ENCODE data around the gene STXBP5L. TPM values are rescaled to one million over a fixed set of nuclear protein-coding genes. Genes with fewer than 3 reads are reported as not detected.
"Not testable (repeated sequence)": the region's sequence is repeated elsewhere in the genome, so short reads cannot be mapped to it uniquely, and the experiment has no call there.

STXBP5L gene
- total RNA-seq, 1 donor from 2014 or later, result not detected

DNA sequence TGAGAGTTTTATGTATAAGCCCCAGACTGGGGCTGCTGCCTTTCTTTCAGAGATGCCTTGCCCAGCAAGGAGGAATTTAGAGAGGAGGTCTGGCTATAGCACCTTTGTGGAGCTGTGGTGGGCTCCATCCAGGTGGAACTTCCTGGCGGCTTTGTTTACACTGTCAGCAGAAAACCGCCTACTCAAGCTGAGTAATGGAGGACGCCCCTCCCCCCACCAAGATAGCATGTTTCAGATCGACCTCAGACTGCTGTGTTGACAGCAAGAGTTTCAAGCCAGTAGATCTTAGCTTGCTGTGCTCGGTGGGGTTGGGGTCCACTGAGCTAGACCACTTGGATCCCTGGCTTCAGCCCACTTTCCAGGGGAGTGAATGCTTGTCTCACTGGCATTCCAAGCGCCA is 155.6 kb downstream of the STXBP5L start:
- intact Hi-C loops (cut with DNase I), result no loop called here
- Histone ChIP-seq H3K36me3 (no peaks in the 10 kb centered on the region), H3K27me3 (no peaks in the 10 kb centered on the region), H3K4me1 (no peaks in the 10 kb centered on the region), H3K4me3 (no peak overlapping the region), H3K9me3 (no peaks in the 10 kb centered on the region), H3K27ac (no peak overlapping the region)
- TF ChIP-seq, protein P1, sequence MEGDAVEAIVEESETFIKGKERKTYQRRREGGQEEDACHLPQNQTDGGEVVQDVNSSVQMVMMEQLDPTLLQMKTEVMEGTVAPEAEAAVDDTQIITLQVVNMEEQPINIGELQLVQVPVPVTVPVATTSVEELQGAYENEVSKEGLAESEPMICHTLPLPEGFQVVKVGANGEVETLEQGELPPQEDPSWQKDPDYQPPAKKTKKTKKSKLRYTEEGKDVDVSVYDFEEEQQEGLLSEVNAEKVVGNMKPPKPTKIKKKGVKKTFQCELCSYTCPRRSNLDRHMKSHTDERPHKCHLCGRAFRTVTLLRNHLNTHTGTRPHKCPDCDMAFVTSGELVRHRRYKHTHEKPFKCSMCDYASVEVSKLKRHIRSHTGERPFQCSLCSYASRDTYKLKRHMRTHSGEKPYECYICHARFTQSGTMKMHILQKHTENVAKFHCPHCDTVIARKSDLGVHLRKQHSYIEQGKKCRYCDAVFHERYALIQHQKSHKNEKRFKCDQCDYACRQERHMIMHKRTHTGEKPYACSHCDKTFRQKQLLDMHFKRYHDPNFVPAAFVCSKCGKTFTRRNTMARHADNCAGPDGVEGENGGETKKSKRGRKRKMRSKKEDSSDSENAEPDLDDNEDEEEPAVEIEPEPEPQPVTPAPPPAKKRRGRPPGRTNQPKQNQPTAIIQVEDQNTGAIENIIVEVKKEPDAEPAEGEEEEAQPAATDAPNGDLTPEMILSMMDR (IDR thresholded peaks at IDR 0.05), result no peak
- DNase-seq (no peak), ATAC-seq (no peak)

DNA sequence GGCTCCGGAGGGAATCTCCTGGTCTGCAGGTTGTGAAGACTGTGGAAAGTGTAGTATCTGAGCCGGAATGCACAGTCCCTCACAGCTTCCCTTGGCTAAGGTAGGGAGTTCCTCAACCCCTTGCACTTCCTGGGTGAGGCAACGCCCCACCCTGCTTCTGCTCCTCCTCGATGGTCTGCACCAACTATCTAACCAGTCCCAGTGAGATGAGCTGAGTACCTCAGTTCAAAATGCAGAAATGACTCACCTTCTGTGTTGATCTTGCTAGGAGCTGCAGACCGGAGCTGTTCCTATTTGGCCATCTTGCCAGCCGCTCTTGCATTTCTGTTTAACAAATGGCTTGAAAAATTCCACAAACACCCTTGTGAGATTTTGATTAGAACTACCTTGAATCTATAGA is 156.1 kb downstream of the STXBP5L start:
- H3K4me3 ChIP-seq, result no peak overlapping the region
- no peaks in the 10 kb centered on the region for H3K4me1 ChIP-seq
- intact Hi-C loops (cut with DNase I), result no loop called here
- TF ChIP-seq, protein P1 (IDR thresholded peaks at IDR 0.05), result no peak
- H3K9me3 ChIP-seq, result no peaks in the 10 kb centered on the region
- H3K36me3 ChIP-seq, result no peaks in the 10 kb centered on the region
- no peaks in the 10 kb centered on the region for H3K27me3 ChIP-seq
- ATAC-seq (no peak), DNase-seq (no peak)
- no peak overlapping the region for H3K27ac ChIP-seq

DNA sequence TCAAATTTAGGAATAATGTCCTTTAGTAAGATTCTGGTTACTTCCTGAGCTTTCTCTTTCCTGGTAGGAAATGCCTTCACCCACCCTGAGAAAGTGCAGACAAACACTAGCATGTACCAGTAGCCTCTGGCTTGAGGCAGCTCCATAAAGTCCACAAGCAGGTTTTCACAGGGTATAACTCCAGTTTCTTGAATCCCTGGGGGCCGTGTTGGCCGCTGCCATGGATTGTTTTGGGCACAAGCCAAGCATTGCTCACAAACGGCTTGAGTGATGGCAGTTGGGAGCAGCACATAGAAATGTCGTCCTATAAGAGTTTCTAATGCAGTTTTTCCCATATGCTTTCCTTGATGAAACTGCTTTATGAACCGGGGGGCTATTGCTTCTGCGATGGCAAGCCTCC is 164.1 kb downstream of the STXBP5L start:
- no peak for DNase-seq
- Histone ChIP-seq H3K9me3 (no peaks in the 10 kb centered on the region), H3K27ac (no peak overlapping the region), H3K4me1 (no peaks in the 10 kb centered on the region), H3K36me3 (no peaks in the 10 kb centered on the region), H3K27me3 (no peaks in the 10 kb centered on the region), H3K4me3 (no peak overlapping the region)
- intact Hi-C loops (cut with DNase I), result no loop called here
- no peak for ATAC-seq
- TF ChIP-seq, protein P1 (IDR thresholded peaks at IDR 0.05), result no peak

DNA sequence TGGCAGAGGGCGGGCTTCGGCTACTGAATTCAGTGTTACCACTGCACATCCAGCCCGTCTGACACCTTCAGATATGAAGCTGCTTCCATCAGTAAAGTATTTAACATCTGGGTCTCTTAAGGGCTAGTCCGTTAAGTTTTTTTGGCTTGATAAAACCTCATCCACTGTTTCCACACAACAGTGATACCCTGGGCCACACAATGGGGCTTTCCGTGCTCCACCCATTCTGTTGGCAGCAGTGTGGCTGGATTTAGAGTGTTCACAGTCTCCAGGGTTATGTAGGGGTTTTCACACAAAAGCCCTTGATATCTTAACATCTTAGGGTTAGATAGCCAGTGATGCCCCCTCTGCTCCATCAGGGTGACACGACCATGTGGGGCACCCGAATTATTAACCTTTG is 165.0 kb downstream of the STXBP5L start:
- Histone ChIP-seq H3K27me3 (no peaks in the 10 kb centered on the region), H3K9me3 (no peaks in the 10 kb centered on the region), H3K4me1 (no peaks in the 10 kb centered on the region), H3K27ac (no peak overlapping the region), H3K36me3 (no peaks in the 10 kb centered on the region), H3K4me3 (no peak overlapping the region)
- ATAC-seq (no peak), DNase-seq (no peak)
- intact Hi-C loops (cut with DNase I), result no loop called here
- TF ChIP-seq, protein P1 (IDR thresholded peaks at IDR 0.05), result no peak

DNA sequence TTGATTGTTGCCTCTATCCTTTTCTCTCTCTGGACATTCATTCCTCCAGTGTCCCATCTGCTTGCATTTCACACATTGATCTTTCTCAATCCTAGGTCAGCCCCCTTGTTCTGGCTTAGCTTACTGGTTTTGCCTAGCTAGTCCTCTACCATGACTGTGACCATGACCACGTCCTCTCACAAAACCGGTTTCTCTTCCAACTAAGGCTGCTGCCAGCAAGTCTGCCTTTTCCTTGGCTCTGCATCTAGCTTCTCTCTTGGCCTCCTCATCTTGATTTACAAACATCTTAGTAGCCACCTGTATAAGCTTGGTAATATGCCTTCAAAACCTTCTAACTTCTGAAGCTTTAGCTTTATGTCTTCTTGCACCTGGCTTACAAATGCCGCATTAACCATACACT is 167.2 kb downstream of the STXBP5L start:
- TF ChIP-seq, protein P1 (IDR thresholded peaks at IDR 0.05), result no peak

DNA sequence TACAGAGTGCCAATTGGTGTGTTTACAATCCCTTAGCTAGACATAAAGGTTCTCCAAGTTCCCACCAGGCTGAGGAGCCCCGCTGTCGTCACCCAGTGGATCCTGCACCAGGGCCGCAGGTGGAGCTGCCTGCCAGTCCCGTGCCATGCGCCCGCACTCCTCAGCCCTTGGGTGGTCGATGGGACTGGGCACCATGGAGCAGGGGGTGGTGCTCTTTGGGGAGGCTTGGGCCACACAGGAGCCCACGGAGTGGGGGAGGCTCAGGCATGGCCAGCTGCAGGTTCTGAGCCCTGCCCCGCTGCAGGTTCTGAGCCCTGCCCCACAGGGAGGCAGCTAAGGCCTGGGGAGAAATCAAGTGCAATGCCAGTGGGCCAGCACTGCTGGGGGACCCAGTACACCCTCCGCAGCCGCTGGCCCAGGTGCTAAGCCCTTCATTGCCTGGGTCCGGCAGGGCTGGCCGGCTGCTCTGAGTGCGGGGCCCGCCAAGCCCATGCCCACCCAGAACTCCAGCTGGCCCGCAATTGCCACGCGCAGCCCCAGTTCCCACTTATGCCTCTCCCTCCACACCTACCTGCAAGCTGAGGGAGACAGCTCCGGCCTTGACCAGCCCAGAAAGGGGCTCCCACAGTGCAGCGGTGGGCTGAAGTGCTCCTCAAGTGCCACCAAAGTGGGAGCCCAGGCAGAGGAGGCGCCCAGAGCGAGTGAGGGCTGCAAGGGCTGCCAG is 170.5 kb downstream of the STXBP5L start:
- H3K4me3 ChIP-seq; H3K27ac ChIP-seq; H3K9me3 ChIP-seq; H3K4me1 ChIP-seq; ATAC-seq; H3K36me3 ChIP-seq; H3K27me3 ChIP-seq; intact Hi-C loops (cut with DNase I); DNase-seq: not testable (repeated sequence)

More for the DNA sequence above, 167.2 kb downstream of the STXBP5L start:
- intact Hi-C loops (cut with DNase I), result no loop called here
- no peaks in the 10 kb centered on the region for H3K36me3 ChIP-seq
- H3K4me1 ChIP-seq, result no peaks in the 10 kb centered on the region
- no peak for ATAC-seq
- H3K27ac ChIP-seq, result no peak overlapping the region
- no peak overlapping the region for H3K4me3 ChIP-seq
- no peaks in the 10 kb centered on the region for H3K27me3 ChIP-seq
- no peaks in the 10 kb centered on the region for H3K9me3 ChIP-seq
- no peak for DNase-seq

Data from upper lobe of right lung (tissue), 1 donor.